HFF-Myc (cell line): ENCODE data around the gene GPX3.

Experiments
- DNase-seq: peaks from one replicate; pipeline ENCODE4 v3.0.0-alpha.2; 2011; ENCODE audit warnings: low read depth; ENCODE audit errors: extremely low read depth
- H3K4me3 ChIP-seq: replicated peaks from 2 replicates; pipeline ENCODE4 v1.5.1; 2011; ENCODE audit warnings: low read depth, mild to moderate bottlenecking, control low read depth, low read length
- CTCF ChIP-seq: IDR thresholded peaks from 2 replicates; pipeline ENCODE4 v1.5.1; 2012; ENCODE audit warnings: mild to moderate bottlenecking, low read depth, low read length, control low read depth; ENCODE audit errors: missing control alignments

GPX3 gene

GRCh38 chr5:151008906-151009305, 11.5 kb upstream of the GPX3 start:
- TF ChIP-seq CTCF, result no peak
- H3K4me3 ChIP-seq, result no peak overlapping the region
- no peak for DNase-seq

- no peak for DNase-seq
- no peak for TF ChIP-seq CTCF
- no peak overlapping the region for H3K4me3 ChIP-seq
Measured at GRCh38 chr5:151012862-151013261, 7.5 kb upstream of the GPX3 start.

GRCh38 chr5:151014680-151015343, 5.6 kb upstream of the GPX3 start:
- no peak for TF ChIP-seq CTCF
- no peak for DNase-seq

GRCh38 chr5:151015974-151016587, 4.3 kb upstream of the GPX3 start:
- H3K4me3 ChIP-seq, result no peak overlapping the region
- no peak for DNase-seq
- no peak for TF ChIP-seq CTCF

More at GRCh38 chr5:151014680-151015343, 5.6 kb upstream of the GPX3 start:
- H3K4me3 ChIP-seq, result no peak overlapping the region

- no peak for DNase-seq
- no peak overlapping the region for H3K4me3 ChIP-seq
- TF ChIP-seq CTCF, result no peak
Measured at GRCh38 chr5:151016700-151017099, 3.7 kb upstream of the GPX3 start.

GRCh38 chr5:151017897-151018296, 2.5 kb upstream of the GPX3 start:
- no peak for TF ChIP-seq CTCF
- no peak for DNase-seq
- H3K4me3 ChIP-seq, result no peak overlapping the region
